ENCODE data around the gene C19orf38.
"Not testable (repeated sequence)": the region's sequence is repeated elsewhere in the genome, so short reads cannot be mapped to it uniquely, and the experiment has no call there.

The C19orf38 gene

GRCh38 chr19:10855879-10856522, 7.8 kb downstream of the C19orf38 start:
- no peaks in the 10 kb centered on the region for H3K4me1 ChIP-seq (ENCODE audit: control insufficient read depth in 1 of 2, insufficient read depth in 2 of 2, low read length in 2 of 2)
- H3K4me3 ChIP-seq (ENCODE audit: low read depth in 1 of 2, low read length in 2 of 2): no peak overlapping the region
- no peaks in the 10 kb centered on the region for H3K36me3 ChIP-seq (ENCODE audit: control insufficient read depth in 1 of 2, insufficient read depth in 2 of 2, low read length in 2 of 2)
- H3K9me3 ChIP-seq (ENCODE audit: control insufficient read depth in 1 of 2, low read length in 2 of 2): no peaks in the 10 kb centered on the region
- no peak overlapping the region for H3K27ac ChIP-seq (ENCODE audit: low read length)
- H3K27me3 ChIP-seq (ENCODE audit: low read depth, low read length): no peaks in the 10 kb centered on the region

DNA sequence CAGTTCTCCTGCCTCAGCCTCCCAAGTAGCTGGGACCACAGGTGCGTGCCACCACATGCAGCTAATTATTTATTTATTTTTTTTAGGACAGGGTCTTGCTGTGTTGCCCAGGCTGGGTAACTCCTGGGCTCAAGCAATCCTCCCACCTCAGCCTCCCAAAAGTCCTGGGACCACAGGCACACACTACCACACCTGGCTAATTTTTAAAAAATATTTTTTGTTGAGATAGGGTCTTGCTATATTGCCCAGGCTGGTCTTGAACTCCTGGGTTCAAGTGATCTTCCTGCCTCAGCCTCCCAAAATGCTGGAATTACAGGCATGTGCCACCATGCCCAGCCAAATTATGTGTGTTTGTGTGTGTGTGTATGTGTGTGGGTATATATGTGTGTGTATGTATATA, 8.7 kb downstream of the C19orf38 start:
- H3K27me3 ChIP-seq (ENCODE audit: low read depth, low read length); H3K27ac ChIP-seq (ENCODE audit: low read length); H3K9me3 ChIP-seq (ENCODE audit: control insufficient read depth in 1 of 2, low read length in 2 of 2); H3K4me1 ChIP-seq (ENCODE audit: control insufficient read depth in 1 of 2, insufficient read depth in 2 of 2, low read length in 2 of 2); H3K4me3 ChIP-seq (ENCODE audit: low read depth in 1 of 2, low read length in 2 of 2); H3K36me3 ChIP-seq (ENCODE audit: control insufficient read depth in 1 of 2, insufficient read depth in 2 of 2, low read length in 2 of 2): not testable (repeated sequence)

DNA sequence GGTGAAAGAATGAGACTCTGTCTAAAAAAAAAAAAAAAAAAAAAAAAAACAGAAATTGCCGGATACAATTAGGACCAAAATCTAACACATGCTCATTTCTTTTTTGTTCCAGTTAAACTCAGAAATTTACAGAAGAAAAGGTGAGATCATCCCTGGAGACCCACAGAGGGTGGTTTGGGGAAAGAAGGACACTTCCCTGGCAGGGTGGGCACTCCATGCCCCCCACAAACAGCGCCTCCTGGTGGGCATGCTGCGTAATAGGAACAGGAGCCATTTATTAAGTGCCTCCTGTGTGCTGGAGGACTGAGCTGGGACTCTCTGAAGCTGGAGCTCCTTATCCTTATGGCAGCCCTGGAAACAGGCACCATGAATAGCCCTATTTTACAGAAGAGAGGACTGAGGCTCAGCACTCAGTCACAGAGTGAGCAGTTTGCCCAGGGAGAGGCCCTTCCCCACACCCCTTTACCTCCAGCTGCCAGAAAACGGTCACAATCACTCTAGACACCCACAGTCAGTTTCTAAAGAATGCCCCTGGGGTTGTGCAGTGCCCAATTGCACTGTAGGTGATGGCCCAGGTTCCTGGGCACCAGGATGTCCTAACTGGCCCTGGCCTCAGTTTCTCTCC, 10.1 kb downstream of the C19orf38 start:
- no peak overlapping the region for H3K27ac ChIP-seq (ENCODE audit: low read length)
- H3K27me3 ChIP-seq (ENCODE audit: low read depth, low read length): no peaks in the 10 kb centered on the region
- no peaks in the 10 kb centered on the region for H3K9me3 ChIP-seq (ENCODE audit: control insufficient read depth in 1 of 2, low read length in 2 of 2)
- H3K4me1 ChIP-seq (ENCODE audit: control insufficient read depth in 1 of 2, insufficient read depth in 2 of 2, low read length in 2 of 2): no peaks in the 10 kb centered on the region
- H3K4me3 ChIP-seq (ENCODE audit: low read depth in 1 of 2, low read length in 2 of 2): no peak overlapping the region
- H3K36me3 ChIP-seq (ENCODE audit: control insufficient read depth in 1 of 2, insufficient read depth in 2 of 2, low read length in 2 of 2): no peaks in the 10 kb centered on the region

- H3K4me3 ChIP-seq (ENCODE audit: low read depth in 1 of 2, low read length in 2 of 2): no peak overlapping the region
- no peaks in the 10 kb centered on the region for H3K9me3 ChIP-seq (ENCODE audit: control insufficient read depth in 1 of 2, low read length in 2 of 2)
- no peaks in the 10 kb centered on the region for H3K27me3 ChIP-seq (ENCODE audit: low read depth, low read length)
- H3K4me1 ChIP-seq (ENCODE audit: control insufficient read depth in 1 of 2, insufficient read depth in 2 of 2, low read length in 2 of 2): peaks cover 0 to 4% of the 10 kb centered on the region in 2 donors
- H3K27ac ChIP-seq (ENCODE audit: low read length): no peak overlapping the region
- H3K36me3 ChIP-seq (ENCODE audit: control insufficient read depth in 1 of 2, insufficient read depth in 2 of 2, low read length in 2 of 2): no peaks in the 10 kb centered on the region
These were observed 13.0 kb downstream of the C19orf38 start for GRCh38 chr19:10861103-10861651.

DNA sequence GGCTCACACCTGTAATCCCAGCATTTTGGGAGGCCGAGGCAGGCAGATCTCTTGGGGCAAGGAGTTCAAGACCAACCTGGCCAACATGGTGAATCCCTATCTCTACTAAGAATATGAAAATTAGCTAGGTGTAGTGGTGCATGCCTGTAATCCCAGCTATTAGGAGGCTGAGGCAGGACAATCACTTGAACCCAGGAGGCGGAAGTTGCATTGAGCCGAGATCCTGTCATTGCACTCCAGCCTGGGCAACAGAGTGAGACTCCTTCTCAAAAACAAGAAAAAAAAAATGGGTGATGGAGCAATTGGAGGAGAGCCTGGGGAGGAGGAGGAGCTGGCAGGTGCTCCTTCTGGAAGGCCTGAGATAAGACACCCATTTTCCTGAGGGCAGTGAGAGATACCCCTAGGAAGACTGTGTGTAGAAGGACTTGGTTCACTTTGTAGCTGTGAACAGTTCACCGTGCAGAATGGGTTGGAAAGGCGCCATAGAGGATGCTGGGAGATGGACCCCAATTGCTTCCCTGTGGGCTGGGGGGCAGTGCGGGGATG, 14.4 kb downstream of the C19orf38 start:
- H3K36me3 ChIP-seq (ENCODE audit: control insufficient read depth in 1 of 2, insufficient read depth in 2 of 2, low read length in 2 of 2): no peaks in the 10 kb centered on the region

GRCh38 chr19:10863107-10863717, 15.0 kb downstream of the C19orf38 start:
- Histone ChIP-seq H3K27ac (ENCODE audit: low read length) (no peak overlapping the region), H3K9me3 (ENCODE audit: control insufficient read depth in 1 of 2, low read length in 2 of 2) (no peaks in the 10 kb centered on the region), H3K4me3 (ENCODE audit: low read depth in 1 of 2, low read length in 2 of 2) (no peak overlapping the region), H3K36me3 (ENCODE audit: control insufficient read depth in 1 of 2, insufficient read depth in 2 of 2, low read length in 2 of 2) (no peaks in the 10 kb centered on the region), H3K27me3 (ENCODE audit: low read depth, low read length) (no peaks in the 10 kb centered on the region), H3K4me1 (ENCODE audit: control insufficient read depth in 1 of 2, insufficient read depth in 2 of 2, low read length in 2 of 2) (peaks cover 0 to 4% of the 10 kb centered on the region in 2 donors)

More for the DNA sequence above, 14.4 kb downstream of the C19orf38 start:
- peaks cover 0 to 4% of the 10 kb centered on the region in 2 donors for H3K4me1 ChIP-seq (ENCODE audit: control insufficient read depth in 1 of 2, insufficient read depth in 2 of 2, low read length in 2 of 2)
- H3K4me3 ChIP-seq (ENCODE audit: low read depth in 1 of 2, low read length in 2 of 2): no peak overlapping the region
- H3K27ac ChIP-seq (ENCODE audit: low read length): no peak overlapping the region
- H3K27me3 ChIP-seq (ENCODE audit: low read depth, low read length): no peaks in the 10 kb centered on the region
- no peaks in the 10 kb centered on the region for H3K9me3 ChIP-seq (ENCODE audit: control insufficient read depth in 1 of 2, low read length in 2 of 2)

DNA sequence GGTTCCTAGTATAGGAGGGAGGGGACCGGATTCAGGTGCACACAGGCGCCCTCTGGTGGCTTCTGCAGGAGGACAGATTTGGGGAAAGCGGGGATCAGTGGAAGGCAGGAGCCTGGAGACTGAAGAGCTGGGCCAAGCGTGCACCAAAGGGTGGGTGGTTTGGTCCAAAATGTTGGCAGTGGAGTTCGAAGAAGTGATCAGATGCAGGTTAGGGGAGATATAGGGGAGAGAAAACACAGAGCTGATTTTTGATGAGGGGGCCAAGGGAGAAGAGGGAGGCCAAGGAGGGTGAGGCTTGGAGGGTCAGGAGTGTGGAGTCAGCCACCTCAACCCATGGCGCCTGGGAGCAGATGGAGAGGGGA, 16.3 kb downstream of the C19orf38 start:
- H3K27ac ChIP-seq (ENCODE audit: low read length): no peak overlapping the region

GRCh38 chr19:10866495-10866894, 18.3 kb downstream of the C19orf38 start:
- Histone ChIP-seq H3K4me1 (ENCODE audit: control insufficient read depth in 1 of 2, insufficient read depth in 2 of 2, low read length in 2 of 2) (peaks cover 0 to 4% of the 10 kb centered on the region in 2 donors), H3K9me3 (ENCODE audit: control insufficient read depth in 1 of 2, low read length in 2 of 2) (no peaks in the 10 kb centered on the region), H3K4me3 (ENCODE audit: low read depth in 1 of 2, low read length in 2 of 2) (no peak overlapping the region), H3K27me3 (ENCODE audit: low read depth, low read length) (no peaks in the 10 kb centered on the region), H3K27ac (ENCODE audit: low read length) (no peak overlapping the region), H3K36me3 (ENCODE audit: control insufficient read depth in 1 of 2, insufficient read depth in 2 of 2, low read length in 2 of 2) (no peaks in the 10 kb centered on the region)

More for the DNA sequence above, 16.3 kb downstream of the C19orf38 start:
- Histone ChIP-seq H3K9me3 (ENCODE audit: control insufficient read depth in 1 of 2, low read length in 2 of 2) (no peaks in the 10 kb centered on the region), H3K4me1 (ENCODE audit: control insufficient read depth in 1 of 2, insufficient read depth in 2 of 2, low read length in 2 of 2) (peaks cover 0 to 4% of the 10 kb centered on the region in 2 donors), H3K36me3 (ENCODE audit: control insufficient read depth in 1 of 2, insufficient read depth in 2 of 2, low read length in 2 of 2) (no peaks in the 10 kb centered on the region), H3K27me3 (ENCODE audit: low read depth, low read length) (no peaks in the 10 kb centered on the region), H3K4me3 (ENCODE audit: low read depth in 1 of 2, low read length in 2 of 2) (peak overlapping the region in 1 of 2 donors; percentile 44)

DNA sequence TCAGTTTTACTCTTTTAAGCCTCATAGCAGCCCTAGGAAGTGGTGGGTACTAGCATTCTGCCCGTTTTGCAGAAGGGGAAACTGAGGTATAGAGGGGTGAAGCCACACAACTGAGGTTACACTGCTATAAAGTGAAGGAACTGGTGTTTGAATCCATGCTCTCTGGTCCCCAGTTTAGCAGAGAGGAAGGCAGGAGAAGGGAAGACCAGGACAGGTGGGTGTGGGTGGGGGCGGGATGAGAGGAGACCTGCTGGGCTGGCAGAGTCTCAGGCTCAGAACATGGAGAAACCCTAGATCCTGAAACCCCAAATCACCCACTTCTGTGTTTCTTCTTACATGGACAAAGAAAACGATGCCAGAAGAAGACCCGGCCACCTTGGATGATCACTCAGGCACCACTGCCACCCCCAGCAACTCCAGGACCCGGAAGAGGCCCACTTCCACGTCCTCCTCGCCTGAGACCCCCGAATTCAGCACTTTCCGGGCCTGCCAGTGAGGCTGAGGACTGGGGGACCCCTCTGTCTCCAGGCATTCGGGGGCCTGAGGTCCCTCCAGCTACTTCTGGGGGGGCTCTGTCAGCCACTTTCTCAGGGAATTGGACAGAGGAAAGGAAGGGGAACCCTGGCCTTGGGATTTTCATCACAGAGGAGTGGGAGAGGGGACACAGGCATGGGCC, 20.8 kb downstream of the C19orf38 start:
- H3K9me3 ChIP-seq (ENCODE audit: control insufficient read depth in 1 of 2, low read length in 2 of 2): no peaks in the 10 kb centered on the region

DNA sequence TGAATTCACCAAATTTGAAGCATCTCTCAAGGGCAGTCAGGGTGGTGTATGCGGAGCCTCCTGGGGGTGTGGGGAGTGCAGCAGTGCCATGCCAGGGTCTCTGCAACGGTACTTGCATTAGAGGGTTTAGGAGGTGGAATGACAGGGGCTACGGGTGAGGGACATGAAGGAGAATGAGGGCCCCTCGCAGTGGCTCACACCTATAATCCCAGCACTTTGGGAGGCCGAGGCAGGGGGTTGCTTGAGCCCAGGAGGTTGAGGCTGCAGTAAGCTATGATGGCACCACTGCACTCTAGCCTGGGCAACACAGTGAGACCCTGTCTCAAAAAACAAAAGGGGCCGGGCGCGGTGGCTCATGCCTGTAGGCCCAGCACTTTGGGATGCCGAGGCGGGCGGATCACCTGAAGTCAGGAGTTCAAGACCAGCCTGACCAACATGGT, 21.7 kb downstream of the C19orf38 start:
- not testable (repeated sequence) for H3K27me3 ChIP-seq (ENCODE audit: low read depth, low read length); H3K36me3 ChIP-seq (ENCODE audit: control insufficient read depth in 1 of 2, insufficient read depth in 2 of 2, low read length in 2 of 2); H3K9me3 ChIP-seq (ENCODE audit: control insufficient read depth in 1 of 2, low read length in 2 of 2); H3K27ac ChIP-seq (ENCODE audit: low read length); H3K4me3 ChIP-seq (ENCODE audit: low read depth in 1 of 2, low read length in 2 of 2); H3K4me1 ChIP-seq (ENCODE audit: control insufficient read depth in 1 of 2, insufficient read depth in 2 of 2, low read length in 2 of 2)

More for the DNA sequence above, 20.8 kb downstream of the C19orf38 start:
- Histone ChIP-seq H3K27ac (ENCODE audit: low read length) (no peak overlapping the region), H3K4me1 (ENCODE audit: control insufficient read depth in 1 of 2, insufficient read depth in 2 of 2, low read length in 2 of 2) (peaks cover 3 to 8% of the 10 kb centered on the region in 2 donors), H3K4me3 (ENCODE audit: low read depth in 1 of 2, low read length in 2 of 2) (no peak overlapping the region), H3K27me3 (ENCODE audit: low read depth, low read length) (no peaks in the 10 kb centered on the region), H3K36me3 (ENCODE audit: control insufficient read depth in 1 of 2, insufficient read depth in 2 of 2, low read length in 2 of 2) (no peaks in the 10 kb centered on the region)

GRCh38 chr19:10870501-10870954, 22.3 kb downstream of the C19orf38 start:
- Histone ChIP-seq H3K4me3 (ENCODE audit: low read depth in 1 of 2, low read length in 2 of 2) (peak overlapping the region; percentile 51 to 63), H3K4me1 (ENCODE audit: control insufficient read depth in 1 of 2, insufficient read depth in 2 of 2, low read length in 2 of 2) (peaks cover 0 to 8% of the 10 kb centered on the region in 2 donors), H3K27ac (ENCODE audit: low read length) (peak overlapping the region; percentile 63), H3K36me3 (ENCODE audit: control insufficient read depth in 1 of 2, insufficient read depth in 2 of 2, low read length in 2 of 2) (no peaks in the 10 kb centered on the region), H3K27me3 (ENCODE audit: low read depth, low read length) (no peaks in the 10 kb centered on the region), H3K9me3 (ENCODE audit: control insufficient read depth in 1 of 2, low read length in 2 of 2) (no peaks in the 10 kb centered on the region)

Data from muscle layer of duodenum (tissue), 2 donors.